Calu3 (cell line): ENCODE results near the gene ARHGAP26. TPM values are rescaled to one million over a fixed set of nuclear protein-coding genes. Genes with fewer than 3 reads are reported as not detected.

Experiments
- BruUV-seq: library from RNA; stranded (reverse); fragments of 400-500 nt; replicated peaks from 2 replicates; lab custom pipeline; 2021; lab: Mats Ljungman, UMichigan
- CTCF ChIA-PET: fragments of 300-600 bp; sonication (Branson Sonifier 250); formaldehyde crosslinking; loops from one replicate; lab custom pipeline; 2022; ENCODE audit warnings: antibody characterized with exemption; lab: Charles Lee
- DNase-seq: peaks from one replicate; pipeline ENCODE4 v3.0.0; 2022
- H3K27ac Mint-ChIP-seq: one replicate; pipeline ENCODE4 v1.8.0; 2022; ENCODE audit warnings: mixed read lengths; ENCODE audit not compliant: unreplicated experiment
- H3K27me3 Mint-ChIP-seq: one replicate; pipeline ENCODE4 v1.8.0; 2022; ENCODE audit warnings: mixed read lengths; ENCODE audit not compliant: unreplicated experiment
- H3K36me3 Mint-ChIP-seq: one replicate; pipeline ENCODE4 v1.8.0; 2022; ENCODE audit warnings: mild to moderate bottlenecking, moderate library complexity, mixed read lengths; ENCODE audit not compliant: insufficient read depth, unreplicated experiment
- H3K4me1 Mint-ChIP-seq: one replicate; pipeline ENCODE4 v1.8.0; 2022; ENCODE audit warnings: mild to moderate bottlenecking, low read depth, mixed read lengths; ENCODE audit not compliant: unreplicated experiment
- H3K4me3 Mint-ChIP-seq: one replicate; pipeline ENCODE4 v1.8.0; 2022; ENCODE audit warnings: mild to moderate bottlenecking, low read depth, moderate library complexity, mixed read lengths; ENCODE audit not compliant: unreplicated experiment
- H3K9me3 Mint-ChIP-seq: one replicate; pipeline ENCODE4 v1.8.0; 2022; ENCODE audit warnings: low read depth, mixed read lengths; ENCODE audit not compliant: unreplicated experiment
- intact Hi-C: fragments of 100-400 bp; cut with micrococcal nuclease; formaldehyde crosslinking; loops from one replicate; pipeline ENCODE4 v1.10.0; 2022; ENCODE audit not compliant: unreplicated experiment
- total RNA-seq: library from RNA; stranded (reverse); gene quantifications from 2 replicates; pipeline ENCODE4 v1.2.3, GENCODE V29; 2022
- TF ChIP-seq, protein P1 (sequence below): fragments of 200-600 bp; IDR thresholded peaks from one replicate; pipeline ENCODE4 v1.8.0; 2022; ENCODE audit warnings: antibody characterized with exemption; ENCODE audit not compliant: unreplicated experiment

The ARHGAP26 gene
- total RNA-seq, 1 experiment from 2014 or later, result 118 TPM

GRCh38 chr5:142905348-142905747 lies 135.2 kb downstream of the ARHGAP26 start:
- TF ChIP-seq, protein P1, sequence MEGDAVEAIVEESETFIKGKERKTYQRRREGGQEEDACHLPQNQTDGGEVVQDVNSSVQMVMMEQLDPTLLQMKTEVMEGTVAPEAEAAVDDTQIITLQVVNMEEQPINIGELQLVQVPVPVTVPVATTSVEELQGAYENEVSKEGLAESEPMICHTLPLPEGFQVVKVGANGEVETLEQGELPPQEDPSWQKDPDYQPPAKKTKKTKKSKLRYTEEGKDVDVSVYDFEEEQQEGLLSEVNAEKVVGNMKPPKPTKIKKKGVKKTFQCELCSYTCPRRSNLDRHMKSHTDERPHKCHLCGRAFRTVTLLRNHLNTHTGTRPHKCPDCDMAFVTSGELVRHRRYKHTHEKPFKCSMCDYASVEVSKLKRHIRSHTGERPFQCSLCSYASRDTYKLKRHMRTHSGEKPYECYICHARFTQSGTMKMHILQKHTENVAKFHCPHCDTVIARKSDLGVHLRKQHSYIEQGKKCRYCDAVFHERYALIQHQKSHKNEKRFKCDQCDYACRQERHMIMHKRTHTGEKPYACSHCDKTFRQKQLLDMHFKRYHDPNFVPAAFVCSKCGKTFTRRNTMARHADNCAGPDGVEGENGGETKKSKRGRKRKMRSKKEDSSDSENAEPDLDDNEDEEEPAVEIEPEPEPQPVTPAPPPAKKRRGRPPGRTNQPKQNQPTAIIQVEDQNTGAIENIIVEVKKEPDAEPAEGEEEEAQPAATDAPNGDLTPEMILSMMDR, result no peak
- Mint-ChIP-seq H3K27ac (no peak overlapping the region), H3K27me3 (no peaks in the 10 kb centered on the region), H3K36me3 (peaks cover 35% of the 10 kb centered on the region), H3K4me1 (peaks cover 45% of the 10 kb centered on the region), H3K4me3 (no peak overlapping the region), H3K9me3 (no peaks in the 10 kb centered on the region)
- no TSS peak for BruUV-seq
- DNase-seq, result no peak
- CTCF ChIA-PET, result interaction anchor here (1.2 kb wide), 1 partner anchor 8 kb away, joined by 7 read pairs; no protein-coding TSS in a partner anchor
- intact Hi-C loops, result no loop called here

GRCh38 chr5:142906863-142907671 lies 136.9 kb downstream of the ARHGAP26 start:
- Mint-ChIP-seq H3K4me3 (no peak overlapping the region), H3K36me3 (peaks cover 25% of the 10 kb centered on the region), H3K27ac (no peak overlapping the region), H3K4me1 (peaks cover 42% of the 10 kb centered on the region), H3K27me3 (no peaks in the 10 kb centered on the region), H3K9me3 (peaks cover 1% of the 10 kb centered on the region)
- intact Hi-C loops, result no loop called here
- BruUV-seq, result no TSS peak
- DNase-seq, result no peak
- TF ChIP-seq, protein P1, result no peak
- CTCF ChIA-PET, result no interaction called here

DNA sequence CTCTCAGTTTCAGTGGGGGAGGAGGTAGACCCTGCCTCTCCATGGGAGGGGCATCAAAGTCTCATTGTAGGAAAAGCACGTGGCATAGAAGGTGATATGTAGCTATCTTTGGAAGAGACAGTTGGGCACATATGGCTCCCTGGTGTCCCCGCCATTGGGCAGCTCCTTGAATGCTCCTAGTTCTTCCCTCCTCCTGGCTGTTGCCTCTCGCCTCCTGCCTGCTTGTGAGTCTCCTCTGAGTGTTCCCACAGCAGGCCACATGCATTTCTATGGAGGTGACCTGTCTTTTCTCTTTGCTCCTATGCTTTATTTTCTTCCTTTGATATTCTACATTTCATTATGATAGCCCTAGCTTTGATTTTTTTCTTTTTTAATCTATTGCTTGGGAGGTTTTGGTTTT lies 138.5 kb downstream of the ARHGAP26 start:
- no peaks in the 10 kb centered on the region for H3K27me3 Mint-ChIP-seq
- peaks cover 55% of the 10 kb centered on the region for H3K4me1 Mint-ChIP-seq
- H3K36me3 Mint-ChIP-seq, result peaks cover 36% of the 10 kb centered on the region
- TF ChIP-seq, protein P1, result no peak
- CTCF ChIA-PET, result interaction anchor here (1.2 kb wide), 1 partner anchor 20 kb away, joined by 4 read pairs; no protein-coding TSS in a partner anchor
- DNase-seq, result no peak
- BruUV-seq, result no TSS peak
- no peak overlapping the region for H3K27ac Mint-ChIP-seq
- intact Hi-C loops, result no loop called here
- H3K4me3 Mint-ChIP-seq, result no peak overlapping the region
- peaks cover 3% of the 10 kb centered on the region for H3K9me3 Mint-ChIP-seq

DNA sequence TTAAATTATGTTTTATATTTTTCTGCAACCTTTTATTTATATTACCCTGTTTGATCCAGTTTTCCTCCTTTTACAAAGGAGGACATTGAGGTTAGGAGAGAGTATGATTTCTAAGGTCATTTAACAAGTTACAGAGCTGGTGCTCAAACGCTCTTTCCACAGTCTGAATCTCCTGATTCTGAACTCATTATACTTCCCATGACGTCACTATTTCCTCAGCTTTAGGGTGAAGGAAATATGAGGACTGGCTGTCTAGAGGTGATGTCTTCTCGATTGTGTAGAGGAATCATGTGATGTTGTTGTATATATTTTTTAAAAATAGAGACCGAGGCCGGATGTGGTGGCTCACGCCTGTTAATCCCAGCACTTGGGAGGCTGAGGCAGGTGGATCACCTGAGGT lies 140.0 kb downstream of the ARHGAP26 start:
- DNase-seq, result no peak
- peaks cover 3% of the 10 kb centered on the region for H3K9me3 Mint-ChIP-seq
- intact Hi-C loops, result no loop called here

More for the DNA sequence above, 140.0 kb downstream of the ARHGAP26 start:
- H3K27ac Mint-ChIP-seq, result no peak overlapping the region
- H3K27me3 Mint-ChIP-seq, result no peaks in the 10 kb centered on the region
- CTCF ChIA-PET, result interaction anchor here (0.6 kb wide), 1 partner anchor 38 kb away, joined by 5 read pairs; no protein-coding TSS in a partner anchor
- BruUV-seq, result no TSS peak
- TF ChIP-seq, protein P1, result no peak
- H3K36me3 Mint-ChIP-seq, result peaks cover 39% of the 10 kb centered on the region
- peaks cover 54% of the 10 kb centered on the region for H3K4me1 Mint-ChIP-seq
- H3K4me3 Mint-ChIP-seq, result no peak overlapping the region
